Mucosa of rectum (tissue), 2 donors: Measurements from ENCODE around the gene RAPGEF2.
"Not testable (repeated sequence)": the region's sequence is repeated elsewhere in the genome, so short reads cannot be mapped to it uniquely, and the experiment has no call there.

Experiments
- H3K27ac ChIP-seq, 2 donors: one replicate each; pipeline ENCODE4 v1.7.0; 2013; ENCODE audit warnings: inconsistent platforms in 2 of 2, low read depth in 2 of 2, low read length in 2 of 2
- H3K27me3 ChIP-seq, 2 donors: one replicate each; pipeline ENCODE4 v1.7.0; 2013; ENCODE audit warnings: low read length in 2 of 2; ENCODE audit not compliant: control insufficient read depth in 2 of 2, insufficient read depth in 2 of 2
- H3K36me3 ChIP-seq, 2 donors: one replicate each; pipeline ENCODE4 v1.7.0; 2013; ENCODE audit warnings: low read length in 2 of 2; ENCODE audit not compliant: control insufficient read depth in 2 of 2, insufficient read depth in 2 of 2
- H3K4me1 ChIP-seq, 2 donors: one replicate each; pipeline ENCODE4 v1.7.0; 2013; ENCODE audit warnings: low read length in 2 of 2, mild to moderate bottlenecking in 1 of 2; ENCODE audit not compliant: control insufficient read depth in 2 of 2, insufficient read depth in 2 of 2
- H3K4me3 ChIP-seq, 2 donors: one replicate each; pipeline ENCODE4 v1.7.0; 2013; ENCODE audit warnings: low read length in 2 of 2
- H3K9ac ChIP-seq, 2 donors: one replicate each; pipeline ENCODE4 v1.7.0; 2013; ENCODE audit warnings: low read length in 2 of 2, low read depth in 1 of 2, mild to moderate bottlenecking in 1 of 2
- H3K9me3 ChIP-seq, 2 donors: one replicate each; pipeline ENCODE4 v1.7.0; 2013; ENCODE audit warnings: low read length in 2 of 2; ENCODE audit not compliant: control insufficient read depth in 2 of 2
- donor health status: healthy.
- donor health status: Normal muscosa, but diverticular disease.

Gene RAPGEF2

GRCh38 chr4:159155119-159155518, 52.2 kb downstream of the RAPGEF2 start:
- Histone ChIP-seq H3K4me1 (peaks cover 2 to 5% of the 10 kb centered on the region in 2 donors), H3K9me3 (no peaks in the 10 kb centered on the region), H3K27me3 (no peaks in the 10 kb centered on the region)

GRCh38 chr4:159158083-159158617, 55.3 kb downstream of the RAPGEF2 start:
- H3K9me3 ChIP-seq, result no peaks in the 10 kb centered on the region
- H3K9ac ChIP-seq, result no peak overlapping the region
- H3K4me1 ChIP-seq, result peaks cover 2 to 5% of the 10 kb centered on the region in 2 donors
- H3K4me3 ChIP-seq, result no peak overlapping the region
- H3K27ac ChIP-seq, result no peak overlapping the region
- no peaks in the 10 kb centered on the region for H3K27me3 ChIP-seq
- no peaks in the 10 kb centered on the region for H3K36me3 ChIP-seq

More at GRCh38 chr4:159155119-159155518, 52.2 kb downstream of the RAPGEF2 start:
- Histone ChIP-seq H3K27ac (no peak overlapping the region), H3K4me3 (no peak overlapping the region), H3K9ac (no peak overlapping the region), H3K36me3 (no peaks in the 10 kb centered on the region)

DNA sequence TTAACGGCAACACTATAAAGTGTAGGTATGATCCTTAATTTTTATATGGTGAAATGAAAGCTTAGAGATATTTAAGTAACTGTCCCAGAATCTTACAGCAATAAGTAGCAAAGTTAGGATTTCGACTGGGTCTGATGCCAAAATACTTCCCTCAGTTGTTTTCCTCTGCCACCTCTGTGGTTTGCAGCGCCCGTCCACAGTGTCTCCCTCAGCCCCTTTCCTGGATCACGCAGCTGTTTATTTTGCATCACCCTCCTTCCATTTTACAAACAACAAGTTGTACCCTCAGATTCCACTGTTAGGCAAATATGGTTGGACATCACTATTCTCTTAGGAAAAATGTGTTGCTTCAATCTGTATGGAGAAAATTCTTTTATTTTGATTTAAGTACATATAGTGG, 56.1 kb downstream of the RAPGEF2 start:
- Histone ChIP-seq H3K4me3 (no peak overlapping the region), H3K27ac (no peak overlapping the region), H3K36me3 (no peaks in the 10 kb centered on the region), H3K9ac (no peak overlapping the region), H3K4me1 (peaks cover 2 to 5% of the 10 kb centered on the region in 2 donors), H3K27me3 (no peaks in the 10 kb centered on the region), H3K9me3 (no peaks in the 10 kb centered on the region)

DNA sequence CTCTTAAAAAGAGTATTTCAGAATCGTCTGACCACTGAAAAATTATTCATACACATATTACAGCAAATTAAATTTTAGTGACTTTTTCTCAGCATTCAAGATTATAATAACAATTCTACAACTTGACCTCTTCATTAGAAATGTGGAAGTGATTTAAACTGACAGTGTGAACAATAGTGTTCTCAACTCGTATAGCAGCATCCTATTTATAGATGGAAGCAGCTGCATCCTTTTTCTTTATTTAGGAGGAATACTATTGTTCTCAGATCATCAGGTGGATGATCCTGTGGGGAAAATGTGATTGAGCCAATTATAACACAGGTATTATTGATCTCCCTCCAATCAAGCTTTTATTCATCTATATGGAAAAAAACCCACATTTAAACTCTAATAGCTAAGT, 56.7 kb downstream of the RAPGEF2 start:
- H3K9me3 ChIP-seq, result no peaks in the 10 kb centered on the region
- no peak overlapping the region for H3K4me3 ChIP-seq
- no peaks in the 10 kb centered on the region for H3K27me3 ChIP-seq
- H3K27ac ChIP-seq, result no peak overlapping the region
- H3K9ac ChIP-seq, result no peak overlapping the region
- peaks cover 2 to 5% of the 10 kb centered on the region in 2 donors for H3K4me1 ChIP-seq
- H3K36me3 ChIP-seq, result no peaks in the 10 kb centered on the region

DNA sequence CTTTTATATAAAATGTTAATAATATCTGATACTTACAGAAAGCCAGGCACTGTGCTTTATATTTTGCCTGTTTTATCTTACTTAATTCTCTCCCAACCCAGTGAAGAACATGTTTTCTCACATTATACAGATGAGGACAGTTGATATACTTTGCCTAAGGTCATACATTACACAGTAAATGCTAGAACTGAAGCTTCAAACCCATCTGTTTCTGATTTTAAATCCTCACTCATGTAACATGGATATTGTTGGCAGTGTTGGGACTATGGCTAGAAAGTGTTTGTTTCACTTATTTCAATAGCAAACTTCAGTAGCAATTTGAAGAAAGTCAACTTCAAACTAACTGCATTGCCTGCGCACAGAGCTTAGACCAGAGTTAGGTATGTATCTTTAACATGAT, 57.4 kb downstream of the RAPGEF2 start:
- Histone ChIP-seq H3K27me3 (no peaks in the 10 kb centered on the region), H3K4me1 (peaks cover 2 to 5% of the 10 kb centered on the region in 2 donors), H3K9ac (no peak overlapping the region), H3K9me3 (no peaks in the 10 kb centered on the region), H3K4me3 (no peak overlapping the region), H3K27ac (no peak overlapping the region), H3K36me3 (no peaks in the 10 kb centered on the region)

GRCh38 chr4:159161436-159161835, 58.6 kb downstream of the RAPGEF2 start:
- H3K9me3 ChIP-seq, H3K36me3 ChIP-seq, H3K27me3 ChIP-seq: not testable (repeated sequence)

DNA sequence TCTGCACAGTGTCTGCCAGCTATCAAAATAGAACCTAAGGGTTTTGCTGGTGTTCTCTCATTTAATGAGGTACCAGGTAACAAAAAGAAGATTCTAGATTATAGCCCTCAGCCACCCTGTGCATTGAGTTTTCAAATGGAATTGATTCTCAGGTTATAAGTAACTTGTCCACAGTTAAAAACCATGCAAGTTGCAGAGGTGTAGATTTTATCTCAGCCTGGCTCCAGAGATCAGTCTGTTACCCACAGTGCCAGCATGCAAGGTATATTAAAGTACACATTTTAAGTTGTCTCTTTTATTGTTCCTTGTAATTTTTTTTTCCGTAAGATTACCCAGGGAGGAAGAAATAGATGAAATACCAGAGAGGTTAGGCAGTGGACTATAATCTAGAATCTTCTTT, 59.7 kb downstream of the RAPGEF2 start:
- H3K9ac ChIP-seq, result no peak overlapping the region
- no peaks in the 10 kb centered on the region for H3K9me3 ChIP-seq
- no peaks in the 10 kb centered on the region for H3K36me3 ChIP-seq
- no peak overlapping the region for H3K27ac ChIP-seq
- H3K4me3 ChIP-seq, result no peak overlapping the region
- peaks cover 2 to 3% of the 10 kb centered on the region in 2 donors for H3K4me1 ChIP-seq
- no peaks in the 10 kb centered on the region for H3K27me3 ChIP-seq

More at GRCh38 chr4:159161436-159161835, 58.6 kb downstream of the RAPGEF2 start:
- not testable (repeated sequence) for H3K27ac ChIP-seq, H3K4me1 ChIP-seq, H3K9ac ChIP-seq, H3K4me3 ChIP-seq

- Histone ChIP-seq H3K4me3 (no peak overlapping the region), H3K9me3 (no peaks in the 10 kb centered on the region), H3K27ac (no peak overlapping the region), H3K9ac (no peak overlapping the region), H3K36me3 (no peaks in the 10 kb centered on the region), H3K27me3 (no peaks in the 10 kb centered on the region), H3K4me1 (peaks cover 0 to 2% of the 10 kb centered on the region in 2 donors)
Observed at GRCh38 chr4:159163521-159163920, 60.6 kb downstream of the RAPGEF2 start.

DNA sequence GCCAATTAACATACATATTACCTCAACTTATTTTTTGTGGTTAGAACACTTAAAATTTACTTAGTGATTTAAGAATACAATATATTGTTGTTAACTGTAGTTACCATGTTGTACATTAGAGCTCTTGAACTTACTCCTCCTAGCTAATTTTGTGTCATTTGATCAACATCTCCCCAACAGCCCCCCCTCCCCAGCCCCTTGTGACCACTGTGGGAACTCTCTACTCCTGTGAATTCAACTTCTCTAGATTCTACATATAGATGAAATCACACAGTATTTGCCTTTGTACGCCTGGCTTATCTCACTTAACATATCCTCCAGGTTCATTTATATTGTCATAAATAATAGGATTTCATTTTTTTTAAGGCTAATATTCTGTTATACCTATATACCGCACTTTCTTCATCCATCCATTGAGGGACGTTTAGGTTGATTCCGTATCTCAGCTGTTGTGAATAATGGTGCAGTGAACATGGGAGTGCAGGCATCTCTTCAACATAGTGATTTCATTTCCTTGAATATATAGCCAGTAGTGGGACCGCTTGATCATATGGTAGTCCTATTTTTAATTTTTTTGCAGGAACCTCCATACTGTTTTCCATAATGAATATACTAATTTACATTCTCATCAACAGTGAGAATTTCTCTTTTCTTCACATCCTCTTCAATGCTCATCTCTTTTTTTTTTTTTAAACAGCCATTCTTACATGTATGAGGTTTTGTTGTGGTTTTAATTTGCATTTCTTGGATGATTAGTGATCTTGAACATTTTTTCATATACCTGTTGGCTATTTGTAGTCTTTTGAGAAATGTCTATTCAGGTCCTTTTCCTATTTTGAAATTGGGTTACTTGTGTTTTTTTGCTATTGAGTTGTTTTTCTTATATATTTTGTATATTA, 66.8 kb downstream of the RAPGEF2 start:
- Histone ChIP-seq H3K27me3 (no peaks in the 10 kb centered on the region), H3K9ac (no peak overlapping the region), H3K36me3 (no peaks in the 10 kb centered on the region), H3K4me1 (no peaks in the 10 kb centered on the region), H3K27ac (no peak overlapping the region), H3K9me3 (no peaks in the 10 kb centered on the region), H3K4me3 (no peak overlapping the region)

- Histone ChIP-seq H3K36me3 (no peaks in the 10 kb centered on the region), H3K4me1 (peaks cover 0 to 6% of the 10 kb centered on the region in 2 donors), H3K4me3 (no peak overlapping the region), H3K27ac (no peak overlapping the region), H3K9me3 (no peaks in the 10 kb centered on the region), H3K27me3 (no peaks in the 10 kb centered on the region), H3K9ac (no peak overlapping the region)
Observed at GRCh38 chr4:159171287-159171686, 68.4 kb downstream of the RAPGEF2 start.
